Stimulated activated CD4-positive, alpha-beta T cell treated with anti-CD3 and anti-CD28 coated beads, TNF-alpha, amount 100 ng/mL, for 24 hours (primary cell): ENCODE results near the gene UGT8.
"Not testable (repeated sequence)": the region's sequence is repeated elsewhere in the genome, so short reads cannot be mapped to it uniquely, and the experiment has no call there.

ENCODE experiments used
- DNase-seq, 3 experiments: peaks; one replicate each; pipeline ENCODE4 v3.0.0-alpha.2; 2020; ENCODE audit warnings: low read depth in 3 of 3

UGT8 gene, protein sequence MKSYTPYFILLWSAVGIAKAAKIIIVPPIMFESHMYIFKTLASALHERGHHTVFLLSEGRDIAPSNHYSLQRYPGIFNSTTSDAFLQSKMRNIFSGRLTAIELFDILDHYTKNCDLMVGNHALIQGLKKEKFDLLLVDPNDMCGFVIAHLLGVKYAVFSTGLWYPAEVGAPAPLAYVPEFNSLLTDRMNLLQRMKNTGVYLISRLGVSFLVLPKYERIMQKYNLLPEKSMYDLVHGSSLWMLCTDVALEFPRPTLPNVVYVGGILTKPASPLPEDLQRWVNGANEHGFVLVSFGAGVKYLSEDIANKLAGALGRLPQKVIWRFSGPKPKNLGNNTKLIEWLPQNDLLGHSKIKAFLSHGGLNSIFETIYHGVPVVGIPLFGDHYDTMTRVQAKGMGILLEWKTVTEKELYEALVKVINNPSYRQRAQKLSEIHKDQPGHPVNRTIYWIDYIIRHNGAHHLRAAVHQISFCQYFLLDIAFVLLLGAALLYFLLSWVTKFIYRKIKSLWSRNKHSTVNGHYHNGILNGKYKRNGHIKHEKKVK

DNA sequence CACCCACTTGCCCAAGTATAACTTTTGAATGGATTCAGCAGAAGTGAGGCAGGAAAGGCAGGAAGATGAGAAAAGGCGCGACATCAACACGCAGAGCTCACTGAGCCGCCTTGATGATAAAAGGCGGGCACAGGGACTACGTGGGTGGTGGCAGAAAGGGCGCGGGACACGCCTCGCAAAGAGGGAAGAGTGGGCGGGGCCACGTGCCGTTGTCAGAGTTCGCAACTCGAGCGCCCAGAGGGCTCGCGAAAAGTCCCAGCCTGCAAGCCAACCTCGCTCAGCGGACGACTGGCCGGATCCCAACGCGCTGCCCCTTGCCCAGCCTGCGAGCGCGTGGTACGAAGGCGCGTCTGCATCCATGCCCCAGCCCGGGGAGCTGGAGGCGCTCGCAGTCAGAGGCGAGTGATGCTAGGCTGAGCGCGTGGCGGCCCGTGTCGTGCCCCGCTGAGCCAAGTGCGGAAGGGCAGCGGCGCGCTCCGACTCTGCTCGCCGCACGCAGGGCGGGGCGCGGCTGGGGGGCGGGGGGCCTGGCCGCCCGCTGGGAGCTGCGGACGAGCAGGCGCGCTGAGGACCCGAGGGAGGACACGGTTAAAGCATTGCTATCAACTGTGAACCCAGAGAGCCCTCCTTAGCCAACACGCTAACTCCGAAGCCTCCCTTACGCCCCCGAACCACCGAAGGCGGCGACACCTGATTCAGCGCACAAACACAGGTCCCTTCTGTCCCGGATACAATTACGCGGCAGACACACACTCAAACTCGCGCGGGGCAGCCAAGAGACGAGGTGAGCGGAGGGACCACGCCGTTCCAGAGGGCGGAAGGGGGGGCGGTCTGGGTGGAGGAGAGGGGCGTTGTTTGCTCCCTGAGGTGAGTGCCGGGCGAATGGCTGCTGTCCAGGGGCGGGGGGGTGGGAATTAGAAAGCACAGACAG is at the start of gene UGT8:
TSS of gene UGT8 (plus strand) at position 617 of the 931 bp plus-strand sequence. CDS start 24,074 bp downstream, outside the sequence.
- DNase-seq, result peak in 2 of 3 experiments; percentile 5 to 54

DNA sequence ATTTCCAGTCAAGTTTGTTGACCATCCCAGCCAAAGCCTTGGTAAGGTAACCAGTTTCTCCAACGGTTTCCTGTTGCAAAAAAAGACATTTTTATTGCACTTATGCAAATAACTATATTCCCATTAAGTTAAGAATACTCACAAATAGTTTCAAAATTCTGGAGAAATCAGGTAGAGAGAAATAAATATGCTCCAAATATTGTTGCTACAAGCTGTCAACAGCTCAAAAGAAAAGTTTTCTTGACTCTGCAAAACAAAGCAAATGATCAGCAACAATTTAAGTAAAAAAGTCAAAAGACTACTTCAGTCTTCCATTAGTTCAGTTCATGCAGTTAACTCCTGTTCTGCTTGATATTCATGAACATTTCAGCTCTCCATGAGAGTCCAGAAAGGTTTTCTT is 49.0 kb upstream of the UGT8 start:
- no peak for DNase-seq

DNA sequence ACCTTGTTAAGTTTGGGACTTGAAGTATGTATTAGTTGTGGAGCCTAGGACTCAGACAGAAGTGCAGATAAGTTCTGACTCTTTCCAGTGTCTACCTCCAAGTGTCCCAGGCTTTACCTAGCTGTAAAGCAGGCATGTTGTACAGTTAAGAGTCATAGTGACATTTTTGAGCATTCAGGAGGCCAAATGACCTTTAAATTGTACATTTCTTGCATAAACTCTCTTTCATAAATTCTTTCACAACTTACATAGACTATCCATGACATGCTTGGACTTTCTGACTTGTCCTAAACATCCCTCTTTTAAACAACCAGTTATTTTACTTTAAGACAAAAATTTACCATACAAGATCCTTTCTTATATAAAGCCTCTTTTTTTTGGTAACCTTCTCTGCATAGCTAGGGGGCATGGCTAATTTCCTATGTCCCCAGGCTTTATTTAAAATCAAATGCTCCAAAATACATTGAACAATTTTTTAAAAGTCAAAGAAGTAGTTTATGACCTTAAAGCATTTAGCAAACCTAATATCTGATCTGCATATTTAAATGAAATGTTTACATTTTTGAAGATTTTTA is 40.1 kb upstream of the UGT8 start:
- DNase-seq, result no peak

DNA sequence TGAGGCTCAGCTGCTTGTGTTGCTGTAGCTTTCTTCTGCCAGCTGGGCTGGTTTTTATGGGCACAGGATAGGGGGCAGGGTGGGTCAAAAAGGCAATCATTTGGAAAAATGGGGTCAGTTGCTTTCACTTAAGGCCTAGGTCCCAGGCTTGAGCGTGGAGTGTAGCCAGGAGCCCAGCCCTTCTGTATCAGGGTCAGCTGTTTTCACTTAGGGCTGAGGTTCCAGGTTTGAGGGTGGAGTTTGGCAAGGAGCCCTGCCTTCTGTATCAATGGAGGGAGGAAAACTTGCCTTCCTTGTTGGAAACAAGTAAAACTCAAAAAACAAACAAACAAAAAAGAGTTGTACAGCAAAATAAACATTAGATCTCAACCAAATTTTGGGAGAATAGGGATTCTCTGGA is 37.0 kb upstream of the UGT8 start:
- DNase-seq, result no peak

DNA sequence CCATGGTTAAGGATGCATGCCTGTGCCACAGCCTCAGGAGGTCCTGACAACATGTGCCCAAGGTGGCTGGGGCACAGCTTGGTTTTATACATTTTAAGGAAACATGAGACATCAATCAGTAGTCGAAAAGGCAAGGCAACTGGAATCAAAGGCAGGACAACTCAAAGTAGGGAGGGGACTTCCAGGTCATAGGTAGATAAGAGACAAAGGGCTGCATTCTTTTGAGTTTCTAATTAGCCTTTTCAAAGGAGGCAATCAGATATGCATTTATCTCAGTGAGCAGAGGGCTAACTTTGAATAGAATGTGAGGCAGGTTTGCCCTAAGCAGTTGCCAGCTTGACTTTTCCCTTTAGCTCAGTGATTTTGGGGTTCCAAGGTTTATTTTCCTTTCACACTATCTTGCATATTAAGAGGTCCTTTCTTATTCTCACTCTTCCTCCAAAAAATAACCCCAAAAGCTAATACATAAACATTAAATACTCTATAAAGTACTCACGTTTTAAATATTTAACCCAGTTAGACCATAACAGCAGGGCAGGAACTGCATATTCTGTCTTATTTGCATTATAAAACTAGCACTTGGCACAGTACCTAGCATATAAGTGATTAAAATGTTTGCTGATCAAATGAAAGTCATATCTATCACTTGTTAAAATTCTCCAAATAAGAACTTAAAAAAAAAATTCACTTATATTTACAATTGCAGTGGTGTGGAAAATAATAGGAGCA is 36.3 kb upstream of the UGT8 start:
- no peak for DNase-seq

DNA sequence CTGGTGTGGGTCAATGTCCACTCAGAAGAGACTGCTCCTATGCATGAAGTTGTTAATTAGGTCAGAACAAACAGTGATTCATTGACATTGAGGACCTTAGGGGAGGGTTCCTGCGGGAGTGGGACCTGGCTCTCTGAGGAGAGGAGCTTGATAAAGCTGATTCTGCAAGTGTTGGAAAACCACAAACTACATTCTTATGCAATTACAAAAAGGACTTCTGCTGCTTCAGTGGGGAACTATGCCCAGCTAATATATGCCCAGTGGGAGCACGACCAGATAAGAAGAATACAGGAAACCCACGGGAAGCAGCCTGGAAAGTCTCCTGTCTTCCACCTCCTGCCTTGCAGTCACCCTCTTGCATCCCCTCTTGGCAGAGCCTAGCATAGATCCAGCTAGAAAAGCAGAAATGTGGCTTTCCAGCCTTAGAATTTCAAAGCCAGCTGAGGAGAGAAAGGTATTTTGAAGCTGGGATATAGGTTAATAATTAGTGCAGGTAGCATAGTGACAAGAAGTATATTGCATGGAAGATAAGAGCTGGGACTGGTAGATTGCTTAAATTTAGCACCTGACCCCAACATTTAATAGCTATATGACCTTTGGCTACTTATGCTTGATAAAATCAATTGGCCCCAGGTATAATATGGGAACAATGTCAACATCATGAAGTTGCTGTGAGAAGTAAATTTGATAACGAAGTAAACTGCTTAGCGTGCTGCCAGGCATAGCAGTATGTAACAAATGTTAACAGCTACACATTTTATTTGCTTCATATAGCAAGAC is 34.9 kb upstream of the UGT8 start:
- DNase-seq, result no peak

- DNase-seq, result no peak
These were observed 21.2 kb upstream of the UGT8 start for GRCh38 chr4:114577386-114577785.

GRCh38 chr4:114582621-114583020 is 16.0 kb upstream of the UGT8 start:
- no peak for DNase-seq

GRCh38 chr4:114588305-114588704 is 10.3 kb upstream of the UGT8 start:
- DNase-seq, result no peak

- DNase-seq, result not testable (repeated sequence)
These were observed 8.2 kb upstream of the UGT8 start for GRCh38 chr4:114590360-114590759.

- no peak for DNase-seq
These were observed 5.1 kb upstream of the UGT8 start for GRCh38 chr4:114593526-114593925.

GRCh38 chr4:114595207-114595606 is 3.4 kb upstream of the UGT8 start:
- DNase-seq, result no peak

- no peak for DNase-seq
These were observed 2.7 kb upstream of the UGT8 start for GRCh38 chr4:114595921-114596320.

DNA sequence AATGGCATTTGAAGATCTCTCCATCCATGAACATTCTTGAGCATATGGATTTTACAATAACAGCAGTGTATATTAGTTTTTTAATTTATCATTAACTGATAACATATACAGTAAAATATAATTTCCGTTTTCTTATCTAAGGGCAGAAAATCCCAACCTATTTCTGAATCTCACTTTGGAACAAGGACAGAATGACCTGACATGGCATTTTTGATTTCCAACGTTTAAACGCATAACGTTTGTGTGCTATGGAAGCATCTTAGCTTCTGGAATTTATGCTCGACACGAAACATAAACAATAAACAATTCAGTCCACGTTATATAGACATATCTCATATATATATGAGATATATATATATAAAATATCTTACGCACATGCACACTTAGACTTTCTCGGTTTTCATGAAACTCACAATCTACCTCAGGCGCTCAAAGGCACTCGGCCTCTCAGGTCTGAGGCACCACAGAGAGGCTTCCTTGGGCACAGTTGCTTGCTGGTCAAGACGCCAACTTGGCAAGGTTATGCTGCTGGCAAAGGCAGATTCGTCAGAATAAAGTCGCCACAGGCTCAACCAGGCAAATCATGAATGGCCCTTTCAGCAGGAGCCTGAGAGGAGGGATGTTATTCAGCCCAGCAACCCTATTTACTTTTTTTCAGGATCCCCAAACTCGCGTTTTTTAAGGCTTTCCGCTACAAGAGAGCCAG is 1.0 kb upstream of the UGT8 start:
- no peak for DNase-seq

DNA sequence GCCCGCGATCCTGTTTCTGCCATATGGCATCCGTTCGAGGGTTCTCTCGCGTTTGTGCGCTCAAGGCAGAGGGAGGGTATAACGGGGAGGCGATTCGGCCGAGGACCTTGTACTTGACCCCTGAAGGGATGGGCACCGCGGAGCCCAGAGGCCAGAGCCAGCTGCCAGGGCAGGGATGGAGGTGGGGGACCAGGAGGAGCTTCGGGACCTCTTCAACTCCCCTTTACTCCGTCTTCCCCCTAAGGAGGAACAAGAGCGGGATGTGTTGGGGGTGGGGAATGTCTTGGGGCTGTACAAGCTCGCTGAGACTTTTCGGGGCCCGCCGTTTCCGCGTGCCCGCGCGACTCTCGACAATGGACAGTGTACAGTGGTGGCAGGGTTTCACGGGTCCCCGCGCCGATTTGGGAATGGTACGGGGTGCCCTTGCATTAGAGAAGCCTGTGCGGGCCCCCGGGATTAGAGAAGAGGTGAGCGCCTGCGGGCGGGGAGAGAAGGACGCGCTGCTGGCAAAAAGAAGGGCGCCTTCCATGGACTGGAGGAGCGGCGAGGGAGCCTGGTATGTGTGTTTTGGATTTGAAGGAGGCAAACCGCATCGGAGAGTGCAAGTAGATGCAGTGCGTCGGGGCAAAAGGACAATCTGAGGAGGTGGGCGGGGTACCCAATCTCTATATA is 760 bp downstream of the UGT8 start:
- no peak for DNase-seq

DNA sequence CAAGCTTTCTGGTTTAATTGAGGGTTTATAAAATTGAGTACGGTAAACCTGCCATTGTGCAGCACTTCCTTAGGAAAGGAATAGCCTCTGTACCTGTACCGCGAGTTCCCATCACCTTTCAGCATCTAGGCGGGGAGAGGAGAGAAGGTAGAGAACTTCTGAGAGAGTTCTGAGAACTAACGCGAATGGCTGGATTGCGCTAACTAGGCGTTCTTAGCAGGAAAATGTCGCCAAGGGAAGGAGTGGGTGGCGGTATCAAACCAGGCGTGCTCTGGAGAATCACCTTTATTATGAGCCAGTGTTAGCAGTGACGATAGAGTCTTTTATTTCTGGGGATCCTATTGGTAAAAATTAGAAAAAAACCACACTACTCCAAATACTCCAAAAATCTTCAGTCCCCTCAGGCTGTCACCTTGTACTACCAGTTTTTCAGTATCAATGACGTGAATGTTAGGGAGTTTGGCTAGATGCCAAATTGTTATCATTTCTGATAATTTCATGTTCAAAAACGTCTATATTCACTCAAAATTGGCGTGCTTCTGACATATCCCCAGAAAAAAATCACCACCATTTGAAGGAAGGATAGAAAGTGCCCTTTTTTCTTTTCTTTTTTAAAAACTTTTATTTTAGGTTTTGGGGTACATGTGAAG is 1.4 kb downstream of the UGT8 start:
- no peak for DNase-seq

- no peak for DNase-seq
These were observed 2.1 kb downstream of the UGT8 start for GRCh38 chr4:114600672-114601071.

DNA sequence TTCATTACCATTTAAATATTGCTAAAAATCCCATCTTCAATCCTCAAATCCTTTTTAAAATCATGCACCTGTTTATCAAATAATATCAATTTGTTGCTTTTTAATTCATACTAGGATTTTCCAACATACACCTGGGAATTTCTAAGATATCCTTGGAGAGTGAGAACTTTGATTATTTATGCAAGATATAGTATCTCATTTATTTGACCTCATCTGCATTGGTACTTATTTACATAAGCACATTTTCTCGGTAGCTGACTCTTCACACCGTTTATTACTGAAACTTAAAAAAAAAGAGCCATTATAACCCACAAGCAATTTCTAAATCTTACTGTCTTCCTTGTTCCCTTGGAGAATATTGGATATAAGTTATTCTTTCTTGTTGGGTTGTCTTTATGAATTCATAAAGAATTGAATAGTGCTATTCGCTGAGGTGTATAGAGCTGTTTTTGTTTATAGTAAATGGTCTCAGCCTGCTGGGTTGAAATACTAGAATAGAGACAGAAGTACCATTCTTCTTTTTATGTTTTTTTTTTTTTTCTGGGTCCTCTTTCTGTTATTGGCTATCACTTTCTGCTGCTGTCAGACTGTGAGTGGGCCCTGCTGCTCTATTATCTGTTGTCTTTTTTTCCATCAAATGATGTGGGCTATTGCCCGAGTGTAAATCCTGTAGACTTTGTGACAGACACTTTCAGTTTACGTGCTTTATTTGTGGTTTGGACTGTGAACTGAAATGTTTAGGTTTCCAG is 2.9 kb downstream of the UGT8 start:
- no peak for DNase-seq
